Heart left ventricle (tissue), 16 donors: ENCODE results near the gene FTO. TPM values are rescaled to one million over a fixed set of nuclear protein-coding genes. Genes with fewer than 3 reads are reported as not detected.

Experiments
- ATAC-seq, 4 donors: fragments of 200-7000 bp; cut with Tn5 transposase; one replicate each; pipeline ENCODE4 v1.9.1; 2020 to 2022; ENCODE audit warnings: moderate library complexity in 4 of 4, mild to moderate bottlenecking in 3 of 4, moderate number of reproducible peaks in 1 of 4
- DNase-seq, 5 donors: peaks; one replicate each; pipeline ENCODE4 v3.0.0-alpha.2; 2020
- H3K27ac ChIP-seq, 12 donors: fragments of 200-600 bp; sonication (generic) in 4 of 12; one replicate each; pipeline versions ENCODE4 v1.5.0 to v1.8.0; 2016 to 2022; ENCODE audit warnings: mild to moderate bottlenecking in 2 of 12
- H3K27me3 ChIP-seq, 9 donors: fragments of 200-600 bp; sonication (generic) in 2 of 9; one replicate each; pipeline versions ENCODE4 v1.5.1 to v1.8.0; 2016 to 2022; ENCODE audit warnings: mild to moderate bottlenecking in 3 of 9
- H3K36me3 ChIP-seq, 9 donors: fragments of 200-600 bp; sonication (generic) in 2 of 9; one replicate each; pipeline versions ENCODE4 v1.5.0 to v1.8.0; 2018 to 2022; ENCODE audit warnings: mild to moderate bottlenecking in 2 of 9
- H3K4me1 ChIP-seq, 12 donors: fragments of 200-600 bp; sonication (generic) in 4 of 12; one replicate each; pipeline versions ENCODE4 v1.5.0 to v1.8.0; 2016 to 2022; ENCODE audit warnings: mild to moderate bottlenecking in 3 of 12
- H3K4me3 ChIP-seq, 12 donors: fragments of 200-600 bp; sonication (generic) in 4 of 12; one replicate each; pipeline versions ENCODE4 v1.5.0 to v1.8.0; 2017 to 2022; ENCODE audit warnings: mild to moderate bottlenecking in 9 of 12, moderate library complexity in 4 of 12
- H3K9me3 ChIP-seq, 12 donors: fragments of 200-600 bp; sonication (generic) in 4 of 12; one replicate each; pipeline versions ENCODE4 v1.5.0 to v1.8.0; 2016 to 2022; ENCODE audit warnings: mild to moderate bottlenecking in 1 of 12
- CTCF ChIP-seq, 12 donors: fragments of 200-600 bp; sonication (generic) in 4 of 12; IDR thresholded peaks; one replicate each; pipeline versions ENCODE4 v1.5.0 to v1.8.0; 2018 to 2022; ENCODE audit warnings: antibody characterized with exemption in 12 of 12, mild to moderate bottlenecking in 5 of 12
- POLR2A ChIP-seq, 2 donors: fragments of 450-650 bp; IDR thresholded peaks; one replicate each; pipeline ENCODE4 v1.6.1; 2017; ENCODE audit warnings: antibody characterized with exemption in 2 of 2, mild to moderate bottlenecking in 2 of 2, moderate library complexity in 2 of 2
- WGBS, 4 donors: extraction: QIAGEN DNeasy Blood & Tissue Kit in 2 of 4; methylation state at CpG; one replicate each; pipeline versions ENCODE4 v1.1.5 to v1.1.7; 2013 to 2018; 5-methylcytosine and 5-hydroxymethylcytosine counted together
- intact Hi-C, 10 donors: fragments of 100-400 bp; cut with DNase I; formaldehyde crosslinking; loops; one replicate each; pipeline versions ENCODE4 v1.11.1 to v1.14.2; 2022
- polyA plus RNA-seq, 2 donors: library from polyadenylated mRNA; stranded (reverse); fragments of 200-250 nt; gene quantifications; one replicate each; pipeline ENCODE4 v1.2.3, GENCODE V29; 2013
- total RNA-seq, 9 donors: library from RNA; depleted of rRNA in 2 of 9; stranded (reverse); fragments of >200 nt in 2 of 9; fragmentation: NEBNext Ultra II Directional in 3 of 9; extraction: Animal tissue kit (Norgen Biotek cat#: 25700) in 3 of 9; gene quantifications; one replicate each; pipeline versions ENCODE4 v1.1.0 to v1.2.4, GENCODE V29; 2016 to 2023
- donor health status: ischemic (EF 13 %, LVEDD 7.1; RV severe dilation, severe dysfunction).
- donor health status: healthy with polysubstance abuse.
- donor health status: DM: no; HTN: yes; CAD: no.
- donor health status: DM: no; HTN: no; CAD: no.
- donor health status: ischemic (EF 25% LVEDD 6.9; RV normal size, moderate dysfunction).
- donor health status: ischemic (EF 25% LVEDD 5.7; RV mildly dilated, moderate dysfunction).
- donor health status: healthy.
- donor health status: DM: yes; HTN: yes; CAD: no.
- donor health status: ischemic (EF 35%, LVEDD 5.7; RV mildly dilated, moderate dysfunction).
- donor health status: nonischemic (EF 11% LVEDD 7.7; RV severe dilation, severe dysfunction).
- donor health status: DM: yes; HTN: yes; CAD: no.
- donor health status: PGD.
- donor health status: ischemic (EF 29% LVEDD 5.4; RV normal size, mild dysfunction).
- donor health status: nonischemic (EF 23%, LVEDD 6.1; RV moderate dilation, normal function).

Gene FTO
- total and polyA plus RNA-seq, 11 donors, result 11.8 to 105 (median 86.8) TPM

- DNase-seq (no peak), ATAC-seq (no peak)
- H3K4me3 ChIP-seq, result no peak overlapping the region
- no peak overlapping the region for H3K27ac ChIP-seq
- intact Hi-C loops, result no loop called here
- H3K36me3 ChIP-seq, result no peaks in the 10 kb centered on the region
- TF ChIP-seq CTCF (IDR thresholded peaks at IDR 0.05), result no peak
- H3K9me3 ChIP-seq, result peaks cover 0 to 4% (median 0%) of the 10 kb centered on the region in 12 donors
- H3K4me1 ChIP-seq, result no peaks in the 10 kb centered on the region
- WGBS, 4 donors, result 68 to 84% (median 80%) methylated on average over 4 of the region's 4 CpGs
- H3K27me3 ChIP-seq, result no peaks in the 10 kb centered on the region
These were observed 438.8 kb downstream of the FTO start for GRCh38 chr16:54142787-54143186.

- intact Hi-C loops, result no loop called here
These were observed 439.5 kb downstream of the FTO start for GRCh38 chr16:54143410-54143809.

GRCh38 chr16:54143934-54144571, 440.1 kb downstream of the FTO start:
- intact Hi-C loops, result no loop called here
- Histone ChIP-seq H3K4me1 (no peaks in the 10 kb centered on the region), H3K9me3 (peaks cover 0 to 5% (median 0%) of the 10 kb centered on the region in 12 donors), H3K4me3 (no peak overlapping the region), H3K27me3 (no peaks in the 10 kb centered on the region), H3K36me3 (no peaks in the 10 kb centered on the region), H3K27ac (no peak overlapping the region)
- DNase-seq, result no peak
- no peak for TF ChIP-seq CTCF (IDR thresholded peaks at IDR 0.05)
- 67 to 74% (median 71%) methylated on average over 13 of the region's 13 CpGs for WGBS, 4 donors
- no peak for ATAC-seq

More at GRCh38 chr16:54143410-54143809, 439.5 kb downstream of the FTO start:
- Histone ChIP-seq H3K27ac (no peak overlapping the region), H3K27me3 (no peaks in the 10 kb centered on the region), H3K9me3 (peaks cover 0 to under 1% (median 0%) of the 10 kb centered on the region in 12 donors), H3K4me3 (no peak overlapping the region), H3K36me3 (no peaks in the 10 kb centered on the region), H3K4me1 (no peaks in the 10 kb centered on the region)
- ATAC-seq (no peak), DNase-seq (no peak)
- 77 to 84% (median 82%) methylated on average over 4 of the region's 4 CpGs for WGBS, 4 donors
- no peak for TF ChIP-seq POLR2A (IDR thresholded peaks at IDR 0.05)
- no peak for TF ChIP-seq CTCF (IDR thresholded peaks at IDR 0.05)

- H3K4me3 ChIP-seq, result no peak overlapping the region
- no peaks in the 10 kb centered on the region for H3K4me1 ChIP-seq
- DNase-seq (no peak), ATAC-seq (no peak)
- H3K36me3 ChIP-seq, result no peaks in the 10 kb centered on the region
- H3K27me3 ChIP-seq, result no peaks in the 10 kb centered on the region
- H3K9me3 ChIP-seq, result peaks cover 0 to 6% (median 0%) of the 10 kb centered on the region in 12 donors
- intact Hi-C loops, result no loop called here
- H3K27ac ChIP-seq, result no peak overlapping the region
- no peak for TF ChIP-seq POLR2A (IDR thresholded peaks at IDR 0.05)
- TF ChIP-seq CTCF (IDR thresholded peaks at IDR 0.05), result no peak
- 87 to 91% (median 88%) methylated on average over 7 of the region's 7 CpGs for WGBS, 4 donors
These were observed 440.6 kb downstream of the FTO start for GRCh38 chr16:54144572-54144947.
